ENCODE measurements around the gene LCNL1.
A peak's percentile ranks its signal among the peaks of the same experiment; 100 is the strongest.
"Not testable (repeated sequence)": the region's sequence is repeated elsewhere in the genome, so short reads cannot be mapped to it uniquely, and the experiment has no call there.

LCNL1 gene

GRCh38 chr9:136995362-136995761, 12.6 kb downstream of the LCNL1 start:
- no peak for DNase-seq

DNA sequence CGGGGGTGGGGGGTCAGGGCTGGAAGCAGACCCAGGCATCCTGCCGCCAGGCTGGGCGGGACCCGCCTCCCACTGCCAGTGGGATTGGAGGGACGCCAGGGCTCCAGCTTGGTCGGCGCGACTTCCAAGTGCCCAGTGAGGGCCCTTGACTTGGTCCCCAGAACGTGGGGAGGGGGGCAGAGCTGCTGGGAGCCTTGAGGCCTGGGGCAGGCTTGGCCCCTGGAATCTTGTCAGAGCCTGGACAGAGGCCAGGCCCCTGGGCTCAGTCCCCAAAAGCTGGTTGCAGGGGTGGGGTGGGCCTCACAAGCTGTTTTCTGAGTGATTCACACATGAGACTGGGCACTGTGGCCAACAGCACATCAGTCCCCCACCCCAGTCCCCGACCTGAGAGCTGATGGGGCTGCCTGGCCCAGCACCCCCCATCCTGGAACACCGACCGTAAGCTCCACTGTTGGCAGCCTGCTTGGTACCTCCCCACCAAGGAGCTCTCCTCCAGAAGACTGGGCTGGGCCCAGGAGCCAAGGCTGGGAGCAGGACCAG, 13.0 kb downstream of the LCNL1 start:
- DNase-seq = no peak

DNA sequence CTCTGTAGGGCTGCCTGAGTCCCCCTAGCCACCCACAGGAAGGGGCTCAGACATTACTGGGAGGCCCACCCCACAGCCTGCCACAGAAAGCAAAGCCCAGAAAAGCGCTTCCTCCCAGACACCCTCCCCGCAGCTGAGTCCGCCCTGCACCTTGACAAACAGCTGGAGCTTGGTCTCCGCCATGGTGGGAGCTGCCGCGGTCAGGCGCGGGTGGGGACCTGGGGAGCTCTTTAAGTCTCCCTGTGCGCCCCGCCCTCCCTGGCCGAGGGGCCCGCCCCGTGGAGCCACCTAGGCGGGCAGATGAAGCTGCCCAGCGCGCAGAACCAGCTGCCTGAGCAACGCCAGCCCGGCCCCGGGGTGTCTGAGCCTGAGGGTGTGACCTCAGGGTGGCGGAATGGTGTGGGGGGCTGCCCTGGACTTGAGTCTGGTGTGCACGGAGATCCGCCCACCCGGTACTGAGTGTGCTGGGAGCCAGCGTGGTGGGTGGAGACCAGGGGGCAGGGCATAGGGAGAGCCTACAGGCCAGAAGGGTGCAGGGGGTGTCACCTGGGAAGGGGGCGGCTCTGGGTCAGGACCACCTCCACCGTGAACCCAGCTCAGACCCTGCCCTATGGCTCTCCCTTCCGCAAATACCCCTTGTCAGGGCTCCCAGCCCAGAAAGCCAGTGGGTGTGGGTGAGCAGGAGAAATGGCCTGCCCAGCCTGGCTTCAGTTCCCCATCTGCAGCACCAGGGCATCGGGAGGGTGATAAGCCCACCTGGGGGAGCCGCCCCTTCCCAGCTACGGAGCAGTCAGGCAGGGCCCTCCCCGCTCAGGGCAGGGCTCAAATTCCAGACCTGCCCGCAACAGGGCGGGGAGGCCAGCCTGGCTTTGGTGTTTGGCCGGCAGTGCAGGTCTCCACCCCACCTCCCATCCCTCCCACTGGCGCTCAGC, 13.8 kb downstream of the LCNL1 start, which contains the start of gene CLIC3:
CLIC3 (minus strand) TSS at position 208 of the 932 bp plus-strand sequence; CDS start at position 183, 25 bp downstream.
- DNase-seq = peak in 1 of 2 donors; percentile 43

- DNase-seq = no peak
Observed at GRCh38 chr9:136997371-136997770, 14.6 kb downstream of the LCNL1 start.

- DNase-seq = no peak
Observed at GRCh38 chr9:136997830-136998234, 15.0 kb downstream of the LCNL1 start.

DNA sequence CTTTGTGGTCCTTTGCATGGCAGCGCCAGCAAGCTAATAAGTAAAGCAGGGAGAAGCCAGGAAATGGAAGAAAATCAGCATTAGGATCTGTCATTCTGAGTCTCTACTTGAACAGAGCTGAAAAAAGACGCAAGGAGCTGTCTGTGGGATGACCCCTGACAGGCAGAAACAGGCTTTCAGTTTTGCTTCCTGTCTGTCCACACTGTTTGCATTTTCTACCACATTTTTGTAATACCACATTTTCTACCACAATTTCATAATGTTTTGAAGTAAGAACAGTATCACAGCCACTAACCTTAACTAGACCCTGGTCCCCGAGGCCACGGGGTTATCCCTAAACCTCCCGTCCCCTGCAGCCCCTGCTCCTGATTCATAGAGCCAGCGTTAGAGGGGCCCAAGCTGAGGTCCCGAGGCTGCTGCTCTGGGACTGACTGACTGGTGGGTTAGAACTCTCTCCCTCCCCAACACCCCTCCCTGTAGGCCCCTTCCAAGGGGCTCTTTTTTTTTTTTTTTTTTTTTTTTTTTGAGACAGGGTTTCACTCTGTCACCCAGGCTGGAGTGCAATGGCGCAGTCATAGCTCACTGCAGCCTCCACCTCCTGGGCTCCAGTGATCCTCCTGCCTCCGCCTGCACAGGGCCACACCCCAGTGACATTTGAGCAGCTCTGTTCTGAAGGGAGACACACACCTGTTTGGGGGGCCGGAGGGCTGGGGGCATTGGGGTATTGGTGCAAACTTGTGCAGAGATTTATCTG, 17.6 kb downstream of the LCNL1 start:
- DNase-seq = peak in 1 of 2 donors; percentile 23

- no peak for DNase-seq
Observed at GRCh38 chr9:137001857-137002645, 19.3 kb downstream of the LCNL1 start.

DNA sequence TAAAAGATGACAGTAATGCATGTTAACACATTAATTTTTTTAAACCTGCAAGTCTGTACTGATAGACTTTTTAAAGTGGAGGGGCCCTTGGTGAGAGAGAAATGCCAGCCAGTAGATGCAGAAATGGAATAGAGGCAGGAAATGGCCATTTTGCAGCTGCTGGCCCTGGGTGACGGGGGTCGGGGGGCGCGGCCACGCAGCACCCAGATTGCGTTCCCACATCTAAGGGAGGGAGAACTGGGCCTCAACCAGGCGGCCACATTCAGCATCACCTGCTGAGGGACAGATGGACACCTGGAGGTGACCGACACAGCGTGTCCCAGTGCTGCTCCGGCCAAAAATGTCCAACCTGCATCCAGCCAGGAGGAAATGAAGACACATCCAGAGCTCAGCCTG, 19.9 kb downstream of the LCNL1 start:
- no peak for DNase-seq

GRCh38 chr9:137004285-137004684, 21.5 kb downstream of the LCNL1 start:
- DNase-seq = not testable (repeated sequence)

GRCh38 chr9:137006116-137007003, 23.6 kb downstream of the LCNL1 start:
- DNase-seq = no peak

- no peak for DNase-seq
Observed at GRCh38 chr9:137007108-137007815, 24.5 kb downstream of the LCNL1 start.

DNA sequence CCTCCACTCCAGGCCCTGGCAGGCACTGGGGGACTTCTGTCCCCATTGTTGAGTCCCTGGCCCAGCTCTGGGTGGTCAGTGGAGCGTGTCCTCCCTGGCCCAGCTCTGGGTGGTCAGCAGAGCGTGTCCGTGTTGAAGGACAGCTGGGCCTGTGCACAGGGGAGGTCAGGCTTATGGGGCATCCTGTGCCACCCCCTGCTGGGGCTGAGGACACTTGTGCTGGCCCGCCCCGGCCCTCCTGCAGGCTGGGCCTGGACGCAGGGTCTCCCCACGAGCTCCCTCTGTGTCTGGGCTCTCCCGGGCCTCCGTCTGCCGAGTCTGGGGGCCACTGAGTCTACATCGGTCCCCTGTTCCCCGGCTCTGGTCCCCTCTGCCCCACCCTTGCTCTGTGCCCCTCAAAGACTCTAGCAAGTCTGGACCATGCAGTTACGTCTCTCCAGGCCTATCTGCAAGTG, 25.1 kb downstream of the LCNL1 start:
- DNase-seq = no peak

- no peak for DNase-seq
Observed at GRCh38 chr9:137008312-137008711, 25.5 kb downstream of the LCNL1 start.

DNA sequence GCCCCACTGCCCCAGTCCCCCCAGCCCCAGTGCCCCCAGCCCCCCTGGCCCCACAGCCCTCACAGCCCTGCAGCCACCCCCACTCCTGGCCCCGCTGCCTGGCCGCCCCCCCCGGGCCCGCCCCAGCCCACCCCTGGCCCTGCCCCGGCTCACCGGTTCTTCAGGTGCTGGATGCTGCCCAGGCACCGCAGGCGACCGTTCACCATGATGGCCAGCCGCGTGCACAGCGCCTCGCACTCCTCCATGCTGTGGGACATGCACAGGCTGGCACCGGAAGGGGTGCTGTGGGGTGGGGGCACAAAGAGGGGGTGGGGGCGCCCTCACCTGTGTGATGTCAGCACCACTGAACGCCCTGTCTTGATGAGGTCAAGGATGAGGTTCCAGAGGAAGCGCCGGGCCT, 26.4 kb downstream of the LCNL1 start:
- no peak for DNase-seq

DNA sequence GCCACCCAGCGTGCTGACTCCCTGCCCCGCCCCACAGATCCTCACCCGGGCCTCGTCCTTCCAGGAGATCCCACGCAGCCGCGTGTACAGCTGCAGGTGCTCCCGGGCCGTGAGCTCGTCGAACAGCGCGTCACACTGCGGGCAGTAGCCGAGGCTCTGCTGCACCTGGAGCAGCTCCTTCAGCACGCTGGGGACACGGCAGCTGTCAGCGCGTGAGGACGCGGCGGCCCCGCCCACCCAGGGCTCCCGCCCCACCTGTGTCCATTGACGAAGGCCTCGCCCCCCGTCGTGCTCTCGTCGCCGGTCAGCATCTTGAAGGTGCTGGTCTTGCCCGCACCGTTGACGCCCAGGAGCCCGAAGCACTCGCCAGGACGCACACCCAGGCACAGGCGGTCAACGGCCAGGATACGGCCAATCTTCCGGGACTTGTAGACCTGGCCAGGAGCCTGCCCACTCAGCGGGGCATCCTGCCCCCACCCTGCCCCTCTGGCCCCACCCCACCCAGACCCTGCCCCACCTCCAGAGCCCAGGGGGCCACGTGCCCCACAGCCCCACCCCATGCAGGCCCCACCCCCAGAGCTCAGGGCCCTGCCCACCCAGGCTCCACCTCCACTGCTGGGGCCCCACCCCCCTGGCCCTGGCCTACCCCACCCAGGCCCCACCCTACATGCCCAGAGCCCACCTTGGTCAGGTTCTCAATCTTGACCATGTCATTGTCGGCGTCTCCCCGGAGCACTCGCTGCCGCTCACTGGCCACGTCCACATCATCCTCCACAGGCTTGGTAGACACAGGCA, 27.3 kb downstream of the LCNL1 start:
- DNase-seq = no peak

GRCh38 chr9:137011156-137011555, 28.4 kb downstream of the LCNL1 start:
- no peak for DNase-seq

GRCh38 chr9:137011907-137012675, 29.3 kb downstream of the LCNL1 start:
- DNase-seq = no peak

- no peak for DNase-seq
Observed at GRCh38 chr9:137012694-137013570, 30.1 kb downstream of the LCNL1 start.

Data from bone marrow (tissue), 2 donors.